Activated naive CD8-positive, alpha-beta T cell treated with anti-CD3 and anti-CD28 coated beads for 36 hours (primary cell): ENCODE measurements around the gene CTNNA3. TPM values are rescaled to one million over a fixed set of nuclear protein-coding genes. Genes with fewer than 3 reads are reported as not detected.

ENCODE experiments used
- DNase-seq: peaks from one replicate; pipeline ENCODE4 v3.0.0; 2021
- H3K27ac Mint-ChIP-seq: one replicate; pipeline ENCODE4 v1.8.0; 2022; ENCODE audit warnings: mild to moderate bottlenecking, moderate library complexity, mixed read lengths
- H3K27me3 Mint-ChIP-seq: one replicate; pipeline ENCODE4 v1.8.0; 2022; ENCODE audit warnings: mild to moderate bottlenecking, mixed read lengths
- H3K36me3 Mint-ChIP-seq: one replicate; pipeline ENCODE4 v1.8.0; 2021; ENCODE audit warnings: mild to moderate bottlenecking, mixed read lengths
- H3K4me1 Mint-ChIP-seq: one replicate; pipeline ENCODE4 v1.8.0; 2021; ENCODE audit warnings: mixed read lengths
- H3K4me3 Mint-ChIP-seq: one replicate; pipeline ENCODE4 v1.8.0; 2022; ENCODE audit warnings: mild to moderate bottlenecking, moderate library complexity, mixed read lengths
- H3K9me3 Mint-ChIP-seq: one replicate; pipeline ENCODE4 v1.8.0; 2022; ENCODE audit warnings: mixed read lengths
- total RNA-seq, 2 experiments: library from RNA; stranded (reverse); gene quantifications; one replicate each; pipeline ENCODE4 v1.2.3, GENCODE V29; 2021

Gene CTNNA3
- total RNA-seq, 2 experiments from 2014 or later = not detected

GRCh38 chr10:66958466-66958865 is 737.5 kb downstream of the CTNNA3 start:
- H3K27ac Mint-ChIP-seq = no peak overlapping the region
- no peaks in the 10 kb centered on the region for H3K36me3 Mint-ChIP-seq
- H3K9me3 Mint-ChIP-seq = peaks cover 1% of the 10 kb centered on the region
- DNase-seq = no peak
- no peaks in the 10 kb centered on the region for H3K27me3 Mint-ChIP-seq
- no peak overlapping the region for H3K4me3 Mint-ChIP-seq
- no peaks in the 10 kb centered on the region for H3K4me1 Mint-ChIP-seq

DNA sequence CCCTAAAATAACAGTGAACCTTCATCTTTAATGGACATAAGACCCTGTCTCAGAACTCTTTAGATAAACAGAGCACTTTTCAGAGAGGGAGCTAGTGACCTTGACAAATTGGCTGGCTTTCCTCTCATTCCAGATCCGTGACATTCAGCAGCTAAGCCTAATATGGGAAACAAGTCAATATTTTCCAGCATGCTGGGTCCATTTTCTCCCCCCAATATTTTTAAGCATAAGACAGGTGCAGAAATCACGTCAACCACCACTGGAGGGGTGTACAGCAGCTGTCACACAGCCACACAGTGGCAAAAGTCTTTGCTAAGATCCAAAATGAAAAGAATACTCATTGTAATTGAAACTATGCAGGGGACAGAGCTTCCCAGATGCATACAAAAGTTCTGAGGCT is 744.1 kb downstream of the CTNNA3 start:
- Mint-ChIP-seq H3K36me3 (no peaks in the 10 kb centered on the region), H3K9me3 (no peaks in the 10 kb centered on the region), H3K27ac (no peak overlapping the region), H3K27me3 (no peaks in the 10 kb centered on the region), H3K4me1 (no peaks in the 10 kb centered on the region), H3K4me3 (no peak overlapping the region)
- no peak for DNase-seq

DNA sequence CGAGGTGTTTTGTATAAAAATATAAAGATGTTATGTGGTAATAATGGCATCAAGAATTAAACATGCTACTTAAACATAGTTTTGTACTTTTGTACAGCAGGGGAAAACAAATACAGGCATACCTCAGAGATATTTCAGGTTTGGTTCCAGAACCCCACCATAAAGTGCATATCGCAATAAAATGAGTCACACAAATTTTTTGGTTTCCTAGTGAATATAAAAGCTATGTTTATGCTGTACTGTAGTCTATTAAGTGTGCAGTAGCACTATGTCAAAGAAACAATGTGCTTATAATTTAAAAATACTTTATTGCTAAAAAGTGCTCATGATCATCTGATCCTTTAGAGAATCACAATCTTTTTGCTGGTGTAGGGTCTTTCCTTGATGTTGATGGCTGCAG is 752.4 kb downstream of the CTNNA3 start:
- Mint-ChIP-seq H3K4me1 (no peaks in the 10 kb centered on the region), H3K27me3 (no peaks in the 10 kb centered on the region), H3K36me3 (no peaks in the 10 kb centered on the region), H3K9me3 (no peaks in the 10 kb centered on the region), H3K27ac (no peak overlapping the region), H3K4me3 (no peak overlapping the region)
- no peak for DNase-seq

DNA sequence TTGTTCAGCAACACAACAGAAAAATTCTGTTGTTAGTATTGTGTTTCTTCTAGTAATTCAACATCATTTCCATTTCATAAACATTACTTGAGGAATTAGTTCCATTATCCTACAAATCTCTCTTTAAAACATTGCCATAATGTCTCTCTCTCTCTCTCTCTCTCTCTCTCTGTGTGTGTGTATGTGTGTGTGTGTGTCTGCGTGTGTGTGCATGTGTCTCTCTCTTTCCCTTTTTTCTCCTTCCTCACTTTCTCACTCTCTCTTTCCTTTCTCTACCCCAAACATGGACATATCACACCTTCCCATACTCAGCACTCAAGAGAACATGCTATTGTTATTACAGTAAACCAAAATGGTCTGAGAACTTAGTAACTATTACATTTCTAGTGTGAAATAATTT is 753.6 kb downstream of the CTNNA3 start:
- no peaks in the 10 kb centered on the region for H3K27me3 Mint-ChIP-seq
- no peak overlapping the region for H3K4me3 Mint-ChIP-seq
- no peaks in the 10 kb centered on the region for H3K9me3 Mint-ChIP-seq
- H3K4me1 Mint-ChIP-seq = no peaks in the 10 kb centered on the region
- DNase-seq = no peak
- H3K27ac Mint-ChIP-seq = no peak overlapping the region
- H3K36me3 Mint-ChIP-seq = no peaks in the 10 kb centered on the region

- Mint-ChIP-seq H3K36me3 (no peaks in the 10 kb centered on the region), H3K4me3 (no peak overlapping the region), H3K9me3 (no peaks in the 10 kb centered on the region), H3K4me1 (no peaks in the 10 kb centered on the region), H3K27ac (no peak overlapping the region), H3K27me3 (peaks cover 2% of the 10 kb centered on the region)
- DNase-seq = no peak
These were observed 754.5 kb downstream of the CTNNA3 start for GRCh38 chr10:66941491-66941890.

GRCh38 chr10:66940965-66941364 is 755.0 kb downstream of the CTNNA3 start:
- no peak overlapping the region for H3K27ac Mint-ChIP-seq
- no peak for DNase-seq
- no peaks in the 10 kb centered on the region for H3K9me3 Mint-ChIP-seq
- peaks cover 7% of the 10 kb centered on the region for H3K27me3 Mint-ChIP-seq
- no peaks in the 10 kb centered on the region for H3K36me3 Mint-ChIP-seq
- no peak overlapping the region for H3K4me3 Mint-ChIP-seq
- no peaks in the 10 kb centered on the region for H3K4me1 Mint-ChIP-seq

GRCh38 chr10:66934711-66935110 is 761.3 kb downstream of the CTNNA3 start:
- Mint-ChIP-seq H3K36me3 (no peaks in the 10 kb centered on the region), H3K27ac (no peak overlapping the region), H3K9me3 (no peaks in the 10 kb centered on the region), H3K4me1 (no peaks in the 10 kb centered on the region), H3K4me3 (no peak overlapping the region), H3K27me3 (peaks cover 26% of the 10 kb centered on the region)
- no peak for DNase-seq

DNA sequence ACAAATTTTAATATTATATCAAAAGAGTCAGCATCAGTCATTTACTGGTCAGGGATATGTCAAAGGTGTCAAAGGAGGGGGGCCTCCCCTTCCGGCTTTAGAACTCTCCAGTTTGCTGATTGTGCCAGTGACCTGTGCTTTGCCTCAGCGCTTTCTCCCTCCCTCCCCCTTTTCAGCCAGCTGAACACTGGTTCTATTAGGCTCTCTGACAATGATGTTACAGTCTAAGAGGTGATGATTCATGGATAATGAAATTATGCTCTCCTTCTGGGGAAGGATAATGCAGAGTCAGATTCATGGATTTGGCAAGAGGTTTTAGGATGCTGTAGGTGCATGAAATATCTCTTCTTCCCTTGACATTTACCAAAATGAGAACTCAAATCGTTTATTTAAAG is 764.0 kb downstream of the CTNNA3 start:
- Mint-ChIP-seq H3K27ac (no peak overlapping the region), H3K9me3 (no peaks in the 10 kb centered on the region), H3K36me3 (no peaks in the 10 kb centered on the region), H3K4me1 (no peaks in the 10 kb centered on the region), H3K27me3 (peaks cover 52% of the 10 kb centered on the region), H3K4me3 (no peak overlapping the region)
- DNase-seq = no peak

GRCh38 chr10:66931340-66931948 is 764.6 kb downstream of the CTNNA3 start:
- Mint-ChIP-seq H3K4me1 (no peaks in the 10 kb centered on the region), H3K36me3 (no peaks in the 10 kb centered on the region), H3K4me3 (no peak overlapping the region), H3K27ac (no peak overlapping the region), H3K9me3 (no peaks in the 10 kb centered on the region), H3K27me3 (peaks cover 53% of the 10 kb centered on the region)
- no peak for DNase-seq

DNA sequence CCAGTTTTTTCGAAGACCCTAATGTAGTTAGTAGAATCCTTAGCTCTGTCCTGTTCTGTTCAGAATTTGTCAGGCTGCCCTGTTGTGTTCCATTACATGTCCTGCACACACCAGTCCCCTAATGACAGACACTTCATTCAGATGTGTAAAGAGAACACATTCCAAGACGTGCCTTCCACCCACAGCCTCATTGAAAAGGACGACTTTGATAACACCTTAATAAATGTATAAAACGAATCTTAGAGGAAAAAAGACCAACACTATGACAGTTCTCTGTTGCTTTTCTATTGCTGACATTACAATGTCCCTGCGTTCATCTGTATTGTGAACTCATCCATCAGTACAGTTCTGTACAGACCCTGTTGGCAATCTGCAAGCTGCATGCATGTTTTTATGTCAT is 766.6 kb downstream of the CTNNA3 start:
- H3K4me3 Mint-ChIP-seq = no peak overlapping the region

DNA sequence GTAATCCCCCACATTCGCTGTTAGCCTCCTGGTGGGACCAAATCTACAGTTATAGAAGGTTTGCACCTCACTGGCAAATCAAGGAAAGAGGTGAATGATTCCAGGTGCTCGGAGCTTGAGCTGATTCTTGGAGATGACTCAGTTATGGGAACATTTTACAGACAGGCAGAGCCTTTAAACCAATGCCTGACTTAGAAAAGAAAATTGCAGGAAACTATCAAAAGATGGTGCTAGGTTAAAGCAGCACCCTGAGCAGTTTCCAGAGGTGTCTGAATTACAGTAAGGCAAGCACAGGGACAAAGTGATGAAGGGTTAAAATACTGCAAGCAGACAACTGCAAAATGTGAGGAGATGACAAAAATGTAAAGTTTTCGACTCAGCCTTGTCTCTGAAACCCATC is 767.2 kb downstream of the CTNNA3 start:
- Mint-ChIP-seq H3K4me3 (no peak overlapping the region), H3K27me3 (peaks cover 60% of the 10 kb centered on the region), H3K4me1 (no peaks in the 10 kb centered on the region), H3K27ac (no peak overlapping the region), H3K9me3 (no peaks in the 10 kb centered on the region), H3K36me3 (no peaks in the 10 kb centered on the region)
- no peak for DNase-seq

More for the DNA sequence above, 766.6 kb downstream of the CTNNA3 start:
- no peaks in the 10 kb centered on the region for H3K4me1 Mint-ChIP-seq
- no peak overlapping the region for H3K27ac Mint-ChIP-seq
- peaks cover 60% of the 10 kb centered on the region for H3K27me3 Mint-ChIP-seq
- no peaks in the 10 kb centered on the region for H3K36me3 Mint-ChIP-seq
- DNase-seq = no peak
- H3K9me3 Mint-ChIP-seq = no peaks in the 10 kb centered on the region

- Mint-ChIP-seq H3K9me3 (no peaks in the 10 kb centered on the region), H3K4me1 (no peaks in the 10 kb centered on the region), H3K27me3 (peaks cover 59% of the 10 kb centered on the region), H3K4me3 (no peak overlapping the region), H3K36me3 (no peaks in the 10 kb centered on the region), H3K27ac (no peak overlapping the region)
- no peak for DNase-seq
These were observed 767.8 kb downstream of the CTNNA3 start for GRCh38 chr10:66927971-66928770.

- H3K27me3 Mint-ChIP-seq = peaks cover 59% of the 10 kb centered on the region
- no peaks in the 10 kb centered on the region for H3K9me3 Mint-ChIP-seq
- no peaks in the 10 kb centered on the region for H3K36me3 Mint-ChIP-seq
- no peaks in the 10 kb centered on the region for H3K4me1 Mint-ChIP-seq
- no peak overlapping the region for H3K27ac Mint-ChIP-seq
- H3K4me3 Mint-ChIP-seq = no peak overlapping the region
- no peak for DNase-seq
These were observed 768.6 kb downstream of the CTNNA3 start for GRCh38 chr10:66927251-66927935.

- Mint-ChIP-seq H3K27me3 (peaks cover 55% of the 10 kb centered on the region), H3K36me3 (no peaks in the 10 kb centered on the region), H3K4me3 (no peak overlapping the region), H3K27ac (no peak overlapping the region), H3K9me3 (no peaks in the 10 kb centered on the region), H3K4me1 (no peaks in the 10 kb centered on the region)
- DNase-seq = no peak
These were observed 769.2 kb downstream of the CTNNA3 start for GRCh38 chr10:66926841-66927240.

- H3K9me3 Mint-ChIP-seq = no peaks in the 10 kb centered on the region
- no peak within 1 kb of the TSS for H3K27ac Mint-ChIP-seq
- no peak within 1 kb of the TSS for H3K4me3 Mint-ChIP-seq
- peak; percentile 15 for DNase-seq
- no peaks in the 10 kb centered on the region for H3K36me3 Mint-ChIP-seq
- no peaks in the 10 kb centered on the region for H3K4me1 Mint-ChIP-seq
- H3K27me3 Mint-ChIP-seq = peaks cover 52% of the 10 kb centered on the region
These were observed 769.9 kb downstream of the CTNNA3 start, which contains the start of gene LRRTM3 for GRCh38 chr10:66925896-66926715. LRRTM3 (plus strand) TSS chr10:66926036.
